Measurements from ENCODE around the gene KDM4C. TPM values are rescaled to one million over a fixed set of nuclear protein-coding genes. Genes with fewer than 3 reads are reported as not detected.
"Not testable (repeated sequence)": the region's sequence is repeated elsewhere in the genome, so short reads cannot be mapped to it uniquely, and the experiment has no call there.

KDM4C gene
- total RNA-seq, 4 donors from 2014 or later, result 39.0 to 113 (median 43.9) TPM

- Histone ChIP-seq H3K4me3 (no peak overlapping the region), H3K4me1 (peaks cover 6% of the 10 kb centered on the region), H3K27ac (no peak overlapping the region), H3K36me3 (peaks cover 20% of the 10 kb centered on the region), H3K9me3 (no peaks in the 10 kb centered on the region), H3K27me3 (no peaks in the 10 kb centered on the region)
- DNase-seq (ENCODE audit: low spot score in 2 of 2), result no peak
- no peak for TF ChIP-seq CTCF (IDR thresholded peaks at IDR 0.05)
- no peak for TF ChIP-seq EP300 (IDR thresholded peaks at IDR 0.05)
- TF ChIP-seq POLR2A (IDR thresholded peaks at IDR 0.05), result no peak
- TF ChIP-seq POLR2AphosphoS5 (IDR thresholded peaks at IDR 0.05), result no peak
- WGBS, result 96% methylated on average over 3 of the region's 3 CpGs
Observed at GRCh38 chr9:6793203-6793602, 35.4 kb downstream of the KDM4C start.

GRCh38 chr9:6794936-6795335 lies 37.2 kb downstream of the KDM4C start:
- peaks cover 20% of the 10 kb centered on the region for H3K36me3 ChIP-seq
- no peaks in the 10 kb centered on the region for H3K9me3 ChIP-seq
- no peaks in the 10 kb centered on the region for H3K4me1 ChIP-seq
- no peak overlapping the region for H3K27ac ChIP-seq
- 96% methylated on average over 1 of the region's 1 CpG for WGBS
- no peak overlapping the region for H3K4me3 ChIP-seq
- no peaks in the 10 kb centered on the region for H3K27me3 ChIP-seq
- DNase-seq (ENCODE audit: low spot score in 2 of 2), result no peak
- TF ChIP-seq EP300 (IDR thresholded peaks at IDR 0.05) (no peak), POLR2AphosphoS5 (IDR thresholded peaks at IDR 0.05) (no peak)

- no peak for DNase-seq (ENCODE audit: low spot score in 2 of 2)
- no peaks in the 10 kb centered on the region for H3K27me3 ChIP-seq
- 98% methylated on average over 4 of the region's 4 CpGs for WGBS
- no peaks in the 10 kb centered on the region for H3K4me1 ChIP-seq
- peaks cover 5% of the 10 kb centered on the region for H3K36me3 ChIP-seq
- no peak overlapping the region for H3K4me3 ChIP-seq
- no peak overlapping the region for H3K27ac ChIP-seq
- no peaks in the 10 kb centered on the region for H3K9me3 ChIP-seq
- TF ChIP-seq POLR2AphosphoS5 (IDR thresholded peaks at IDR 0.05) (no peak), EP300 (IDR thresholded peaks at IDR 0.05) (no peak), POLR2A (IDR thresholded peaks at IDR 0.05) (no peak), CTCF (IDR thresholded peaks at IDR 0.05) (no peak)
Observed at GRCh38 chr9:6802926-6803325, 45.2 kb downstream of the KDM4C start.

- H3K36me3 ChIP-seq, result peaks cover 5% of the 10 kb centered on the region
- H3K4me3 ChIP-seq, result no peak overlapping the region
- no peaks in the 10 kb centered on the region for H3K9me3 ChIP-seq
- DNase-seq (ENCODE audit: low spot score in 2 of 2), result no peak
- no peak for TF ChIP-seq POLR2A (IDR thresholded peaks at IDR 0.05)
- TF ChIP-seq CTCF (IDR thresholded peaks at IDR 0.05), result no peak
- TF ChIP-seq POLR2AphosphoS5 (IDR thresholded peaks at IDR 0.05), result no peak
- TF ChIP-seq EP300 (IDR thresholded peaks at IDR 0.05), result no peak
- WGBS, result 67% methylated on average over 1 of the region's 1 CpG
- no peak overlapping the region for H3K27ac ChIP-seq
- H3K27me3 ChIP-seq, result no peaks in the 10 kb centered on the region
- H3K4me1 ChIP-seq, result no peaks in the 10 kb centered on the region
Observed at GRCh38 chr9:6805532-6805931, 47.8 kb downstream of the KDM4C start.

- not testable (repeated sequence) for H3K36me3 ChIP-seq; H3K27ac ChIP-seq; H3K4me1 ChIP-seq; H3K9me3 ChIP-seq; DNase-seq (ENCODE audit: low spot score in 2 of 2); H3K27me3 ChIP-seq; H3K4me3 ChIP-seq
- 98% methylated on average over 6 of the region's 6 CpGs for WGBS
Observed at GRCh38 chr9:6806318-6806717, 48.5 kb downstream of the KDM4C start.

- H3K27me3 ChIP-seq; H3K4me1 ChIP-seq; H3K4me3 ChIP-seq; DNase-seq (ENCODE audit: low spot score in 2 of 2); H3K9me3 ChIP-seq; H3K27ac ChIP-seq; H3K36me3 ChIP-seq: not testable (repeated sequence)
- no CpG with 5 or more reads among the region's 30 CpGs for WGBS
Observed at GRCh38 chr9:6807669-6808068, 49.9 kb downstream of the KDM4C start.

- H3K36me3 ChIP-seq, result peaks cover 10% of the 10 kb centered on the region
- H3K27ac ChIP-seq, result no peak overlapping the region
- H3K9me3 ChIP-seq, result no peaks in the 10 kb centered on the region
- no peak for DNase-seq (ENCODE audit: low spot score in 2 of 2)
- H3K27me3 ChIP-seq, result no peaks in the 10 kb centered on the region
- WGBS, result 78% methylated on average over 4 of the region's 4 CpGs
- H3K4me3 ChIP-seq, result no peak overlapping the region
- TF ChIP-seq EP300 (IDR thresholded peaks at IDR 0.05) (no peak), CTCF (IDR thresholded peaks at IDR 0.05) (no peak), POLR2A (IDR thresholded peaks at IDR 0.05) (no peak), POLR2AphosphoS5 (IDR thresholded peaks at IDR 0.05) (no peak)
- no peaks in the 10 kb centered on the region for H3K4me1 ChIP-seq
Observed at GRCh38 chr9:6811436-6811835, 53.7 kb downstream of the KDM4C start.
